ENCODE measurements around the gene DHRS3. TPM values are rescaled to one million over a fixed set of nuclear protein-coding genes. Genes with fewer than 3 reads are reported as not detected.

DHRS3 gene
- total RNA-seq, 2 donors from 2014 or later = 171 to 178 TPM

DNA sequence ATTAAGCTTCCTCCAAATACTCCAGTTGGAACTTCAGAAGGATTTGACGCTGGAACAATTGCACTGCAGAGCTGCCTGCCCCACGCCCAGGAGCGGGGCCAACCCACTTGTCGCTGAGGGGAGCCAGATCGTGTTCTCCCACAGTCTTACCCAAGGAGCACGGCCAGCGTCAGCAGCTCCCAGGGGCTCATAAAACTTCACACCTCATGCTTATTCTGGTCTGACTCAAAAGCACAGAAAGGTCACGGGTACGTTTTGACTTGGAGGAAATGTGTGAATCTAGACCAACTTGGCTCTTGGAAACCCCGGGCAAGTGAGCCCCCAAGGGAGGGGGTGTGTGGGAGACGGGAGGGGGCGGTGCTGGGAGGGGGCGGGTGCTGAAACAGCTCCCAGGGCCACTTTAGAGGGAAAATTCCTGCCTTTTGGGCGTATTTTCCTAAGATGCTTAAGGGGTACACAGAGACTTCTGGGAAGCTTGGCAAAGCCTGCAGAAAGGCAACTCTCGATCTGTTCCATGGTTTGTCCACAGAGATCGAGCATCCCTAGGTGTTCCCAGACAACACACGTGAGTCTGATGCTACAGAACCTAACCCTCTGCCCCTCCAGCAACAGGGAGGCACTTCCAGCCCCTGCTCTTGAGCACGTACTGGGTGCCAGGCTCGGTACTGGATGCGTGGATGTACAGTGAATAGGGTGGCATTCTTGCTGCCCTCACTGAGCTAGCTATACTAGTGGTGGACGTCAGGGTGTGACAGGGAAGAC, 98.9 kb downstream of the DHRS3 start:
- H3K4me3 ChIP-seq = no peak overlapping the region
- H3K36me3 ChIP-seq = no peaks in the 10 kb centered on the region
- WGBS = 9% methylated on average over 21 of the region's 21 CpGs
- no peaks in the 10 kb centered on the region for H3K9me3 ChIP-seq
- H3K27me3 ChIP-seq (replicated peaks; ENCODE audit: insufficient read depth) = no peaks in the 10 kb centered on the region
- TF ChIP-seq POLR2A (IDR thresholded peaks at IDR 0.05) = no peak
- peak; percentile 30 for TF ChIP-seq POLR2AphosphoS5 (IDR thresholded peaks at IDR 0.05)
- TF ChIP-seq CTCF (IDR thresholded peaks at IDR 0.05) = no peak
- peak overlapping the region in 1 of 2 donors; percentile 46 for H3K27ac ChIP-seq
- H3K4me1 ChIP-seq (replicated peaks) = no peaks in the 10 kb centered on the region
- peak; percentile 36 for DNase-seq (ENCODE audit: low spot score)
- intact Hi-C loops (cut with DNase I) = no loop called here

Small RNAs within 50 kb of the gene (microRNA-seq; reads per million reads assigned to microRNA genes)
- 1.8 reads per million, percentile 24 among the genes with 10 or more reads in this experiment for gene MIR6730

Small RNAs within 50 kb of the gene (small RNA-seq; reads per million reads assigned to genes)
- 0 reads per million in 2 donors for gene MIR6730
- gene RNU6ATAC18P = 0 reads per million in 2 donors

Other genes starting within 250 kb of the DHRS3 start
- not detected for gene AADACL4, start 25.9 kb upstream of the DHRS3 start, total RNA-seq
- not detected for gene AADACL3, start 97.9 kb upstream of the DHRS3 start, total RNA-seq
- 1 to 10 TPM in 1 of 2 donors, not detected in 1; 1.1 TPM for gene CFAP107, start 128.0 kb upstream of the DHRS3 start, total RNA-seq
- gene PRAMEF12, start 155.5 kb upstream of the DHRS3 start, total RNA-seq = not detected
- gene PRAMEF1, start 173.2 kb upstream of the DHRS3 start, total RNA-seq = not detected
- gene PRAMEF11, start 213.2 kb upstream of the DHRS3 start, total RNA-seq = not detected
- gene HNRNPCL1, start 230.5 kb upstream of the DHRS3 start, total RNA-seq = not detected
- not detected for gene PRAMEF2, start 238.9 kb upstream of the DHRS3 start, total RNA-seq